Prostate gland (tissue), 2 donors: ENCODE measurements around the gene POLK. TPM values are rescaled to one million over a fixed set of nuclear protein-coding genes. Genes with fewer than 3 reads are reported as not detected.
A peak's percentile ranks its signal among the peaks of the same experiment; 100 is the strongest.

Experiments
- DNase-seq: peaks from one replicate; pipeline ENCODE4 v3.0.0-alpha.2; 2019; ENCODE audit warnings: low spot score
- H3K27ac ChIP-seq, 2 donors: fragments of 200-600 bp; sonication (generic); 2 replicates each; pipeline ENCODE4 v1.5.1; 2017 to 2019
- H3K27me3 ChIP-seq: fragments of 200-600 bp; sonication (generic); replicated peaks from 2 replicates; pipeline ENCODE4 v1.5.1; 2019; ENCODE audit not compliant: insufficient read depth
- H3K36me3 ChIP-seq, 2 donors: fragments of 200-600 bp; sonication (generic); 1 replicate in 1 of 2; 2 replicates in 1 of 2; pipeline versions ENCODE4 v1.5.1 to v1.8.1; 2017 to 2019
- H3K4me1 ChIP-seq: fragments of 200-600 bp; sonication (generic); replicated peaks from 2 replicates; pipeline ENCODE4 v1.5.1; 2019
- H3K4me3 ChIP-seq, 2 donors: fragments of 200-600 bp; sonication (generic); 2 replicates each; pipeline ENCODE4 v1.5.1; 2017 to 2019
- H3K9me3 ChIP-seq: fragments of 200-600 bp; sonication (generic); 2 replicates; pipeline ENCODE4 v1.5.1; 2017
- CTCF ChIP-seq, 4 experiments: fragments of 200-600 bp in 2 of 4; fragments of 450-650 bp in 2 of 4; sonication (generic) in 2 of 4; IDR thresholded peaks; 1 replicate in 3 of 4; 2 replicates in 1 of 4; pipeline ENCODE4 v1.5.1; 2016 to 2019; ENCODE audit warnings: antibody characterized with exemption in 4 of 4, mild to moderate bottlenecking in 2 of 4, moderate library complexity in 2 of 4
- POLR2A ChIP-seq: fragments of 450-650 bp; IDR thresholded peaks from one replicate; pipeline ENCODE4 v1.6.1; 2016; ENCODE audit warnings: antibody characterized with exemption, mild to moderate bottlenecking
- POLR2AphosphoS5 ChIP-seq: sonication (generic); formaldehyde crosslinking; IDR thresholded peaks from one replicate; pipeline ENCODE4 v1.6.1; 2017; ENCODE audit warnings: antibody characterized with exemption
- WGBS: methylation state at CpG from one replicate; pipeline ENCODE4 v1.1.5; 2018; 5-methylcytosine and 5-hydroxymethylcytosine counted together
- intact Hi-C: fragments of 100-400 bp; cut with DNase I; formaldehyde crosslinking; loops from one replicate; pipeline ENCODE4 v1.14.2; 2022
- total RNA-seq, 2 donors: library from RNA; depleted of rRNA; stranded (reverse); fragments of >200 nt; gene quantifications; one replicate each; pipeline ENCODE4 v1.1.0, GENCODE V29; 2016

The POLK gene
- total RNA-seq, result 10 to 100 TPM; 28.4 to 33.6 TPM

GRCh38 chr5:75511435-75512382 lies at the start of gene POLK, which contains the start of gene CERT1:
Gene POLK, plus strand, starts transcription at chr5:75511891.
Gene CERT1, minus strand, starts transcription at chr5:75511629. Its CDS starts 422 bp downstream, at chr5:75511207.
- H3K27me3 ChIP-seq, result no peaks in the 10 kb centered on the region
- H3K36me3 ChIP-seq, result no peaks in the 10 kb centered on the region
- peak within 1 kb of the TSS; percentile 79 to 93 for H3K4me3 ChIP-seq
- no peaks in the 10 kb centered on the region for H3K9me3 ChIP-seq
- TF ChIP-seq POLR2AphosphoS5, result peak; percentile 97
- peak in 1 of 4 experiments; percentile 2 for TF ChIP-seq CTCF (IDR thresholded peaks at IDR 0.05)
- peak; percentile 84 for TF ChIP-seq POLR2A
- H3K4me1 ChIP-seq, result no peaks in the 10 kb centered on the region
- peak within 1 kb of the TSS; percentile 93 to 95 for H3K27ac ChIP-seq
- WGBS, result under 1% methylated on average over 66 of the region's 71 CpGs
- DNase-seq, result peak; percentile 99
- intact Hi-C loops, result loop anchor here (5.0 kb wide), 1 partner anchor 459 kb away; the partner anchor contains the start of gene GCNT4

- TF ChIP-seq CTCF (IDR thresholded peaks at IDR 0.05), result no peak
- no peak for TF ChIP-seq POLR2A
- no peak for TF ChIP-seq POLR2AphosphoS5
- no peaks in the 10 kb centered on the region for H3K4me1 ChIP-seq
These were observed 48.0 kb upstream of the POLK start for GRCh38 chr5:75463726-75464125.

GRCh38 chr5:75465480-75465879 lies 46.2 kb upstream of the POLK start:
- no peaks in the 10 kb centered on the region for H3K4me1 ChIP-seq
- H3K4me3 ChIP-seq, result no peak overlapping the region
- WGBS, result 92% methylated on average over 1 of the region's 1 CpG
- DNase-seq, result no peak
- no peaks in the 10 kb centered on the region for H3K36me3 ChIP-seq
- intact Hi-C loops, result no loop called here
- no peak for TF ChIP-seq POLR2A
- TF ChIP-seq POLR2AphosphoS5, result no peak
- TF ChIP-seq CTCF (IDR thresholded peaks at IDR 0.05), result no peak
- no peaks in the 10 kb centered on the region for H3K27me3 ChIP-seq
- no peak overlapping the region for H3K27ac ChIP-seq
- no peaks in the 10 kb centered on the region for H3K9me3 ChIP-seq

More at GRCh38 chr5:75463726-75464125, 48.0 kb upstream of the POLK start:
- Histone ChIP-seq H3K27ac (no peak overlapping the region), H3K4me3 (no peak overlapping the region), H3K27me3 (no peaks in the 10 kb centered on the region), H3K9me3 (no peaks in the 10 kb centered on the region), H3K36me3 (no peaks in the 10 kb centered on the region)
- intact Hi-C loops, result no loop called here
- DNase-seq, result no peak
- 85% methylated on average over 2 of the region's 2 CpGs for WGBS

- no peaks in the 10 kb centered on the region for H3K36me3 ChIP-seq
- intact Hi-C loops, result no loop called here
- no peaks in the 10 kb centered on the region for H3K4me1 ChIP-seq
- TF ChIP-seq POLR2AphosphoS5, result no peak
- no peak for TF ChIP-seq POLR2A
- TF ChIP-seq CTCF (IDR thresholded peaks at IDR 0.05), result no peak
- DNase-seq, result no peak
- 90% methylated on average over 6 of the region's 6 CpGs for WGBS
- H3K9me3 ChIP-seq, result no peaks in the 10 kb centered on the region
- no peak overlapping the region for H3K4me3 ChIP-seq
- no peak overlapping the region for H3K27ac ChIP-seq
- H3K27me3 ChIP-seq, result no peaks in the 10 kb centered on the region
These were observed 45.5 kb upstream of the POLK start for GRCh38 chr5:75466006-75466716.
